Measurements from ENCODE around the gene RABGAP1. TPM values are rescaled to one million over a fixed set of nuclear protein-coding genes. Genes with fewer than 3 reads are reported as not detected.

Gene RABGAP1
- total and polyA plus RNA-seq, 2 experiments from 2014 or later = 8.0 to 16.0 TPM

DNA sequence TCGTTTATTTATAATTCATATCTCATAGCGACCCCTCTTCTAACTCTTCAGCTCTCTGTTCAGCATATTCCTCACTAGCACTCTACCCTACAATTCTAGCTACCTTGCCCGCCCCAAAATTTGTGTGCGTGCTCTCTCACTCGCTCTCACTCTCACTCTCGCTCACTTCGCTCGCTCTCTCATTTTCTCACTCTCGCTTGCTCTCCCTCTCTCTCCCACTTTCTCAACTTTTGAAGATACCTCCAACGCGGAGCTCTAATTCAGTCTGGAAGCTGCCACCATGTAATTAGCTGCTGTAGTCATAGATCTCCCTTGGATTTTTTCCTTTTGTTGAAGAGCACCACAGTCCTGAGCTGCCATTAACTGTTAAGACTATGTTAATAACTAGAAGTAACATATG is 123.1 kb downstream of the RABGAP1 start:
- H3K4me1 ChIP-seq (ENCODE audit: insufficient read depth) = peaks cover 47% of the 10 kb centered on the region
- no peak overlapping the region for H3K27ac ChIP-seq
- peaks cover 31% of the 10 kb centered on the region for H3F3A ChIP-seq (ENCODE audit: insufficient read depth)
- H3K27me3 ChIP-seq (replicated peaks; ENCODE audit: insufficient read depth) = no peaks in the 10 kb centered on the region
- H4K20me1 ChIP-seq (ENCODE audit: insufficient read depth) = no peaks in the 10 kb centered on the region
- H3K9ac ChIP-seq = no peak overlapping the region
- H3K9me3 ChIP-seq (ENCODE audit: low read depth) = no peaks in the 10 kb centered on the region
- DNase-seq = no peak
- no peaks in the 10 kb centered on the region; the same call in 1 of the 2 replicates for H3K9me2 ChIP-seq (ENCODE audit: insufficient read depth)
- TF ChIP-seq EZH2phosphoT487 (IDR thresholded peaks at IDR 0.05; ENCODE audit: insufficient read depth, low read depth) (no peak), EZH2 (IDR thresholded peaks at IDR 0.05; ENCODE audit: insufficient read depth, poor library complexity, severe bottlenecking) (no peak)
- no peak overlapping the region for H3K4me3 ChIP-seq
- no peak overlapping the region for H2AFZ ChIP-seq
- no peak overlapping the region for H3K4me2 ChIP-seq (ENCODE audit: unreplicated experiment)
- 93 to 96% methylated on average over 11 of the region's 11 CpGs for WGBS, 2 experiments (ENCODE audit: low coverage in 1 of 2, low lambda C conversion rate in 2 of 2, missing lambda C conversion rate in 2 of 2)
- in situ Hi-C loops (cut with MboI) = no loop called here
- H3K79me2 ChIP-seq (ENCODE audit: insufficient read depth) = no peaks in the 10 kb centered on the region
- H3K36me3 ChIP-seq (ENCODE audit: low read depth) = peaks cover 28% of the 10 kb centered on the region; the same call in 1 of the 2 replicates

DNA sequence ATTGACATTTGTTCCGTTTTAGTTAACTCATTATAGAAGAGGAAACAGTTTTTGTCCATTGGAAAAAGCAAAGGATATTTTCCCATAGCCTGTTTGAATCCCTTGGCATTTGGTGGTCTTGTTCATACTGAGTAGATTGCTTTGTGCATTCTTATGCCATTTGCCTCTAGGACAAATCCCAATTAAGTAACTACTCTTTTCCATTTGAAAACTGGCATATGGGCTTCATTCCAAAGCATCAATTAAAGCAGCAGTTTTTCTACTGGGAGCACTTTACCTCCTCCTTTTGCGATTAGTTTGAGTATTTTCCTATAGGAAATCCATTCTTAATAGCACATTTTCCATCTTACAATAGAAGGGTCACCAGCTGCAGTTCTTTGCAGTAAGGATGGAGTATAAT is 123.9 kb downstream of the RABGAP1 start:
- in situ Hi-C loops (cut with MboI) = no loop called here
- peaks cover 36% of the 10 kb centered on the region for H3F3A ChIP-seq (ENCODE audit: insufficient read depth)
- no peaks in the 10 kb centered on the region for H3K79me2 ChIP-seq (ENCODE audit: insufficient read depth)
- no peaks in the 10 kb centered on the region; the same call in 1 of the 2 replicates for H3K9me2 ChIP-seq (ENCODE audit: insufficient read depth)
- no peak overlapping the region for H3K4me3 ChIP-seq
- peaks cover 28% of the 10 kb centered on the region; the same call in 1 of the 2 replicates for H3K36me3 ChIP-seq (ENCODE audit: low read depth)
- no peak overlapping the region for H2AFZ ChIP-seq
- H4K20me1 ChIP-seq (ENCODE audit: insufficient read depth) = no peaks in the 10 kb centered on the region
- H3K27ac ChIP-seq = no peak overlapping the region
- no peak overlapping the region for H3K9ac ChIP-seq
- DNase-seq = no peak
- TF ChIP-seq EZH2phosphoT487 (IDR thresholded peaks at IDR 0.05; ENCODE audit: insufficient read depth, low read depth) (no peak), EZH2 (IDR thresholded peaks at IDR 0.05; ENCODE audit: insufficient read depth, poor library complexity, severe bottlenecking) (no peak)
- WGBS, 2 experiments (ENCODE audit: low coverage in 1 of 2, low lambda C conversion rate in 2 of 2, missing lambda C conversion rate in 2 of 2) = 98 to 100% methylated on average over 2 of the region's 2 CpGs
- H3K4me1 ChIP-seq (ENCODE audit: insufficient read depth) = peaks cover 52% of the 10 kb centered on the region
- no peaks in the 10 kb centered on the region for H3K9me3 ChIP-seq (ENCODE audit: low read depth)
- no peak overlapping the region for H3K4me2 ChIP-seq (ENCODE audit: unreplicated experiment)
- H3K27me3 ChIP-seq (replicated peaks; ENCODE audit: insufficient read depth) = no peaks in the 10 kb centered on the region

DNA sequence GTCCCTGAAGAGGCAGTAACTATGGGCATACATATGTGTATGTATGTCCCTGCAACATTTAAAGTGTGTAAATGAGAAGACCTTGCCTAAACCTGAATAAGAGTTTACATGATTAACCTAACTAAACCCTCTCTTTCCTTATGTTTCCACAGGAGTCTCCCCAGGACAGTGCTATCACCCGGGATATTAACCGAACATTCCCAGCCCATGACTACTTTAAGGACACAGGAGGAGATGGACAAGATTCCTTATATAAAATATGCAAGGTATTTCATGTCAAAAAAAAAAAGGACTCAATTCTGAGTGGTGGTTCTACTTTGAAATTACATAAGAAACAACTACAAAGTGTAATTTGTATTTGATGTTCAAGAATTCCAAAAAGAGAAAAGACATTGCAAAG is 124.4 kb downstream of the RABGAP1 start:
- no peaks in the 10 kb centered on the region; the same call in 1 of the 2 replicates for H3K9me2 ChIP-seq (ENCODE audit: insufficient read depth)
- DNase-seq = no peak
- H3K9ac ChIP-seq = no peak overlapping the region
- H3K4me1 ChIP-seq (ENCODE audit: insufficient read depth) = peaks cover 52% of the 10 kb centered on the region
- H3K4me3 ChIP-seq = no peak overlapping the region
- no peak overlapping the region for H3K27ac ChIP-seq
- H2AFZ ChIP-seq = no peak overlapping the region
- H3K4me2 ChIP-seq (ENCODE audit: unreplicated experiment) = peak overlapping the region; percentile 21
- no peaks in the 10 kb centered on the region for H3K9me3 ChIP-seq (ENCODE audit: low read depth)
- H3K79me2 ChIP-seq (ENCODE audit: insufficient read depth) = no peaks in the 10 kb centered on the region
- no peaks in the 10 kb centered on the region for H4K20me1 ChIP-seq (ENCODE audit: insufficient read depth)
- peaks cover 37% of the 10 kb centered on the region for H3F3A ChIP-seq (ENCODE audit: insufficient read depth)
- peaks cover 28% of the 10 kb centered on the region; the same call in 1 of the 2 replicates for H3K36me3 ChIP-seq (ENCODE audit: low read depth)
- in situ Hi-C loops (cut with MboI) = no loop called here
- H3K27me3 ChIP-seq (replicated peaks; ENCODE audit: insufficient read depth) = no peaks in the 10 kb centered on the region
- no peak for TF ChIP-seq EZH2phosphoT487 (IDR thresholded peaks at IDR 0.05; ENCODE audit: insufficient read depth, low read depth)
- 69 to 86% methylated on average over 2 of the region's 2 CpGs for WGBS, 2 experiments (ENCODE audit: low coverage in 1 of 2, low lambda C conversion rate in 2 of 2, missing lambda C conversion rate in 2 of 2)

DNA sequence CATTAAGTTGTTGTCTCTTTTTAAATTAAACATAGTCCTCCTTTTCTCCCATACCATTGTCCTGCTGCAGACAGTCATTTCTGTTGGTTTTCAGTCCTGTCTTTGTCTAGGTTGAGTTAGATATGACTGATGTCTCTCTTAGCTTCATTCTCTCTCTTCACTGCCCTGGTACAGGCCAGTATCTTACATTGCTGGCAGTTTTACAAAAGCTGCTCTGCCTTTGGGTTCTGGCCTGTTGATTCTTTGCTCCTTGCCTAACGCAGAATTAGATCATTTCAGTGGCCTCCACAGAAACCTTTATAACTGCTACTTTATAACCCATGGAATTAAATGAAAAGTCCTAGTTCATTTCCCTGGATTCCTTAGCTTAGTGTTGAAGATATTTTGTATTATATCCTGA is 126.3 kb downstream of the RABGAP1 start:
- no peak overlapping the region for H3K4me3 ChIP-seq
- peaks cover 39% of the 10 kb centered on the region; the same call in 1 of the 2 replicates for H3K36me3 ChIP-seq (ENCODE audit: low read depth)
- in situ Hi-C loops (cut with MboI) = no loop called here
- H3K9me2 ChIP-seq (ENCODE audit: insufficient read depth) = no peaks in the 10 kb centered on the region; the same call in 1 of the 2 replicates
- H3K79me2 ChIP-seq (ENCODE audit: insufficient read depth) = no peaks in the 10 kb centered on the region
- H3K9ac ChIP-seq = no peak overlapping the region
- no peaks in the 10 kb centered on the region for H4K20me1 ChIP-seq (ENCODE audit: insufficient read depth)
- H3K27ac ChIP-seq = no peak overlapping the region
- no peak overlapping the region for H3K4me2 ChIP-seq (ENCODE audit: unreplicated experiment)
- TF ChIP-seq EZH2 (IDR thresholded peaks at IDR 0.05; ENCODE audit: insufficient read depth, poor library complexity, severe bottlenecking) (no peak), EZH2phosphoT487 (IDR thresholded peaks at IDR 0.05; ENCODE audit: insufficient read depth, low read depth) (no peak)
- peaks cover 46% of the 10 kb centered on the region for H3K4me1 ChIP-seq (ENCODE audit: insufficient read depth)
- H3K9me3 ChIP-seq (ENCODE audit: low read depth) = no peaks in the 10 kb centered on the region
- DNase-seq = no peak
- H3K27me3 ChIP-seq (replicated peaks; ENCODE audit: insufficient read depth) = no peaks in the 10 kb centered on the region
- H2AFZ ChIP-seq = no peak overlapping the region
- H3F3A ChIP-seq (ENCODE audit: insufficient read depth) = peaks cover 30% of the 10 kb centered on the region
- 96 to 100% methylated on average over 1 of the region's 1 CpG for WGBS, 2 experiments (ENCODE audit: low coverage in 1 of 2, low lambda C conversion rate in 2 of 2, missing lambda C conversion rate in 2 of 2)
